SK-N-SH (cell line): ENCODE data around the gene MAG. TPM values are rescaled to one million over a fixed set of nuclear protein-coding genes. Genes with fewer than 3 reads are reported as not detected.

Source experiments
- CTCF ChIA-PET: fragments of 300-600, 350-600 bp; formaldehyde crosslinking; extraction: SDS; loops from one replicate; lab custom pipeline; 2021; lab: Yijun Ruan, JAX
- POLR2A ChIA-PET: fragments of 350-600 bp; sonication (Branson Sonifier 250); formaldehyde crosslinking; extraction: SDS; loops from one replicate; lab custom pipeline; 2020; ENCODE audit warnings: antibody characterized with exemption, inconsistent platforms; lab: Yijun Ruan, JAX
- DNase-seq: peaks from one replicate; pipeline ENCODE4 v3.0.0; 2012
- H2AFZ ChIP-seq: fragments of 200-600 bp; sonication (generic); 2 replicates; pipeline ENCODE4 v1.8.1; 2016; ENCODE audit warnings: antibody characterized with exemption, mild to moderate bottlenecking, low read depth
- H3F3A ChIP-seq: fragments of 200-600 bp; sonication (generic); replicated peaks from 2 replicates; pipeline ENCODE3; 2016; ENCODE audit warnings: antibody characterized with exemption, mild to moderate bottlenecking; ENCODE audit not compliant: insufficient read depth
- H3K27ac ChIP-seq, 2 experiments: fragments of 200-500 bp in 1 of 2; fragments of 200-600 bp in 1 of 2; sonication (Bioruptor generic) in 1 of 2; sonication (generic), shearing (Covaris generic) in 1 of 2; 2 replicates each; pipeline versions ENCODE4 v1.5.1 to v1.6.1; 2014 to 2016; ENCODE audit warnings: low read depth in 2 of 2, inconsistent platforms in 1 of 2, low read length in 1 of 2, mild to moderate bottlenecking in 1 of 2, mixed read lengths in 1 of 2
- H3K27me3 ChIP-seq: fragments of 200-600 bp; sonication (generic), shearing (Covaris generic); 2 replicates; pipeline ENCODE4 v1.6.1; 2016; ENCODE audit warnings: mixed run types; ENCODE audit not compliant: insufficient read depth
- H3K36me3 ChIP-seq, 2 experiments: fragments of 200-500 bp in 1 of 2; fragments of 200-600 bp in 1 of 2; sonication (Bioruptor generic) in 1 of 2; sonication (generic) in 1 of 2; replicated peaks in 1 of 2; 2 replicates each; pipeline versions ENCODE3 to v1.5.1; 2014 to 2016; ENCODE audit warnings: low read length in 1 of 2, mild to moderate bottlenecking in 1 of 2; ENCODE audit not compliant: insufficient read depth in 2 of 2, control insufficient read depth in 1 of 2
- H3K4me1 ChIP-seq, 2 experiments: fragments of 200-500 bp in 1 of 2; fragments of 200-600 bp in 1 of 2; sonication (Bioruptor generic) in 1 of 2; sonication (generic), shearing (Covaris generic) in 1 of 2; 2 replicates each; pipeline versions ENCODE4 v1.5.1 to v1.6.1; 2014 to 2016; ENCODE audit warnings: low read depth in 1 of 2, low read length in 1 of 2, mixed run types in 1 of 2; ENCODE audit not compliant: insufficient read depth in 2 of 2, control insufficient read depth in 1 of 2
- H3K4me2 ChIP-seq: fragments of 200-600 bp; sonication (generic), shearing (Covaris generic); 2 replicates; pipeline ENCODE4 v1.6.1; 2017; ENCODE audit warnings: mixed run types
- H3K4me3 ChIP-seq, 2 experiments: fragments of 200-500 bp in 1 of 2; fragments of 200-600 bp in 1 of 2; sonication (Bioruptor generic) in 1 of 2; sonication (generic), shearing (Covaris generic) in 1 of 2; 2 replicates each; pipeline versions ENCODE4 v1.5.1 to v1.8.1; 2014 to 2016; ENCODE audit warnings: low read depth in 2 of 2, inconsistent platforms in 1 of 2, low read length in 1 of 2, mild to moderate bottlenecking in 1 of 2, mixed read lengths in 1 of 2, moderate library complexity in 1 of 2
- H3K79me2 ChIP-seq: fragments of 200-600 bp; sonication (generic); 2 replicates; pipeline ENCODE4 v1.8.1; 2017; ENCODE audit warnings: mild to moderate bottlenecking; ENCODE audit not compliant: insufficient read depth
- H3K9ac ChIP-seq: fragments of 200-600 bp; sonication (generic); 2 replicates; pipeline ENCODE4 v1.6.1; 2017; ENCODE audit warnings: mixed run types
- H3K9me2 ChIP-seq: fragments of 200-600 bp; sonication (generic); 2 replicates; pipeline ENCODE4 v1.6.1; 2017; ENCODE audit warnings: mixed run types
- H3K9me3 ChIP-seq: fragments of 200-600 bp; sonication (generic); 2 replicates; pipeline ENCODE4 v1.6.1; 2017; ENCODE audit warnings: mixed run types, mild to moderate bottlenecking, moderate library complexity
- H4K20me1 ChIP-seq: fragments of 200-600 bp; sonication (generic); 2 replicates; pipeline ENCODE4 v1.6.1; 2017; ENCODE audit warnings: mild to moderate bottlenecking, mixed run types; ENCODE audit not compliant: insufficient read depth
- ELF1 ChIP-seq: IDR thresholded peaks from 2 replicates; pipeline ENCODE4 v1.4.0; 2012
- EP300 ChIP-seq, 2 experiments: IDR thresholded peaks; 2 replicates each; pipeline versions ENCODE4 v1.4.0 to v1.6.1; 2012; ENCODE audit warnings: borderline replicate concordance in 1 of 2, low read depth in 1 of 2, low read length in 1 of 2
- EZH2phosphoT487 ChIP-seq: fragments of 200-600 bp; sonication (generic); IDR thresholded peaks from 2 replicates; pipeline ENCODE4 v1.6.1; 2017; ENCODE audit warnings: low read depth, mixed run types, mild to moderate bottlenecking, antibody characterized with exemption, moderate library complexity, borderline replicate concordance
- FOSL2 ChIP-seq: IDR thresholded peaks from 2 replicates; pipeline ENCODE4 v1.4.0; 2012; ENCODE audit warnings: low read depth, mild to moderate bottlenecking, moderate library complexity, borderline replicate concordance
- FOXM1 ChIP-seq: IDR thresholded peaks from 2 replicates; pipeline ENCODE4 v1.4.0; 2012; ENCODE audit warnings: low read depth, mild to moderate bottlenecking
- GABPA ChIP-seq: IDR thresholded peaks from 2 replicates; pipeline ENCODE4 v1.4.0; 2012; ENCODE audit warnings: low read depth, mild to moderate bottlenecking
- GATA2 ChIP-seq: sonication (generic); formaldehyde crosslinking; IDR thresholded peaks from 2 replicates; pipeline ENCODE4 v1.5.0; 2020; ENCODE audit warnings: mild to moderate bottlenecking, missing genetic modification reagents
- JUND ChIP-seq: IDR thresholded peaks from 2 replicates; pipeline ENCODE4 v1.4.0; 2012
- MEF2A ChIP-seq: IDR thresholded peaks from 2 replicates; pipeline ENCODE4 v1.4.0; 2012; ENCODE audit warnings: low read depth, borderline replicate concordance
- NFIC ChIP-seq: IDR thresholded peaks from 2 replicates; pipeline ENCODE4 v1.4.0; 2012; ENCODE audit warnings: borderline replicate concordance
- NRF1 ChIP-seq: IDR thresholded peaks from 2 replicates; pipeline ENCODE4 v1.6.1; 2012; ENCODE audit warnings: low read depth, mild to moderate bottlenecking, low read length
- PBX3 ChIP-seq: IDR thresholded peaks from 2 replicates; pipeline ENCODE4; 2012
- POLR2AphosphoS5 ChIP-seq: IDR thresholded peaks from 2 replicates; pipeline ENCODE4 v1.6.1; 2012; ENCODE audit warnings: low read depth, low read length
- RAD21 ChIP-seq: IDR thresholded peaks from 2 replicates; pipeline ENCODE4 v1.6.1; 2012; ENCODE audit warnings: mild to moderate bottlenecking, low read length
- RFX5 ChIP-seq: IDR thresholded peaks from 2 replicates; pipeline ENCODE4 v1.6.1; 2012; ENCODE audit warnings: mild to moderate bottlenecking, improper control_type of control experiment, low read length
- SIN3A ChIP-seq: IDR thresholded peaks from 2 replicates; pipeline ENCODE4 v1.6.1; 2012; ENCODE audit warnings: low read depth, mild to moderate bottlenecking, low read length, moderate library complexity, borderline replicate concordance
- SMC3 ChIP-seq: IDR thresholded peaks from 2 replicates; pipeline ENCODE4 v1.6.1; 2012; ENCODE audit warnings: low read depth, low read length, improper control_type of control experiment
- TCF12 ChIP-seq: IDR thresholded peaks from 2 replicates; pipeline ENCODE4 v1.4.0; 2012
- WGBS: methylation state at CpG from one replicate; pipeline ENCODE4 v1.1.6; 2017; ENCODE audit warnings: low lambda C conversion rate; 5-methylcytosine and 5-hydroxymethylcytosine counted together
- polyA plus RNA-seq, 3 experiments: library from polyadenylated mRNA; depleted of rRNA; stranded (reverse); fragments of >200 nt; gene quantifications; 2 replicates each; pipeline ENCODE4 v1.2.3, GENCODE V29; 2012
- TF ChIP-seq, protein P1 (sequence below): IDR thresholded peaks from 2 replicates; pipeline ENCODE4 v1.4.0; 2012; ENCODE audit warnings: low read depth
- TF ChIP-seq, protein P2 (sequence below): fragments of 150-350 bp; IDR thresholded peaks from 2 replicates; pipeline ENCODE4 v1.6.1; 2017; ENCODE audit warnings: antibody characterized with exemption, low read length, low read depth, borderline replicate concordance
- TF ChIP-seq, protein P3 (sequence below): IDR thresholded peaks from 2 replicates; pipeline ENCODE4 v1.4.0; 2012; ENCODE audit warnings: low read depth, borderline replicate concordance

The MAG gene
- polyA plus RNA-seq, 1 of the 3 experiments (the other 2 are of a cell fraction) = not detected

- DNase-seq = no peak
- H3K9ac ChIP-seq = no peak overlapping the region
- H3K9me2 ChIP-seq = no peaks in the 10 kb centered on the region
- H3K79me2 ChIP-seq = no peaks in the 10 kb centered on the region
- H3K4me2 ChIP-seq = no peak overlapping the region
- 36% methylated on average over 26 of the region's 34 CpGs for WGBS
- TF ChIP-seq SMC3 = no peak
- TF ChIP-seq EZH2phosphoT487 = no peak
- no peak for TF ChIP-seq NRF1
- no peak for TF ChIP-seq ELF1
- TF ChIP-seq EP300 (IDR thresholded peaks at IDR 0.05; ENCODE audit: borderline replicate concordance in 1 of 2, low read depth in 1 of 2, low read length in 1 of 2) = no peak
- no peak for TF ChIP-seq TCF12
- TF ChIP-seq POLR2AphosphoS5 = no peak
- TF ChIP-seq MEF2A = no peak
- TF ChIP-seq FOXM1 = no peak
- no peak for TF ChIP-seq GABPA
- TF ChIP-seq, protein P1, sequence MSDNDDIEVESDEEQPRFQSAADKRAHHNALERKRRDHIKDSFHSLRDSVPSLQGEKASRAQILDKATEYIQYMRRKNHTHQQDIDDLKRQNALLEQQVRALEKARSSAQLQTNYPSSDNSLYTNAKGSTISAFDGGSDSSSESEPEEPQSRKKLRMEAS = no peak
- TF ChIP-seq NFIC = no peak
- no peak for TF ChIP-seq RFX5
- no peak for TF ChIP-seq SIN3A
- TF ChIP-seq RAD21 = no peak
- POLR2A ChIA-PET = no interaction called here
- no peaks in the 10 kb centered on the region for H4K20me1 ChIP-seq
- no peak overlapping the region for H3K27ac ChIP-seq
- no peak overlapping the region for H2AFZ ChIP-seq
- H3K4me3 ChIP-seq = no peak overlapping the region
- no peaks in the 10 kb centered on the region for H3K4me1 ChIP-seq
- CTCF ChIA-PET = no interaction called here
- peaks cover 51% of the 10 kb centered on the region for H3K27me3 ChIP-seq
- no peaks in the 10 kb centered on the region for H3F3A ChIP-seq
- H3K36me3 ChIP-seq = no peaks in the 10 kb centered on the region
- no peaks in the 10 kb centered on the region for H3K9me3 ChIP-seq
These were observed 41.9 kb upstream of the MAG start for GRCh38 chr19:35249848-35250711.

GRCh38 chr19:35251456-35251855 lies 40.5 kb upstream of the MAG start:
- Histone ChIP-seq H3K27ac (no peak overlapping the region), H3K36me3 (no peaks in the 10 kb centered on the region), H3K9me2 (no peaks in the 10 kb centered on the region), H3K9me3 (no peaks in the 10 kb centered on the region), H3K4me2 (no peak overlapping the region), H3F3A (no peaks in the 10 kb centered on the region), H3K4me3 (no peak overlapping the region), H2AFZ (no peak overlapping the region), H4K20me1 (no peaks in the 10 kb centered on the region), H3K4me1 (no peaks in the 10 kb centered on the region), H3K27me3 (peaks cover 49% of the 10 kb centered on the region), H3K9ac (no peak overlapping the region), H3K79me2 (no peaks in the 10 kb centered on the region)
- TF ChIP-seq GATA2 (CRISPR knock-in tag) = no peak
- TF ChIP-seq, protein P2, sequence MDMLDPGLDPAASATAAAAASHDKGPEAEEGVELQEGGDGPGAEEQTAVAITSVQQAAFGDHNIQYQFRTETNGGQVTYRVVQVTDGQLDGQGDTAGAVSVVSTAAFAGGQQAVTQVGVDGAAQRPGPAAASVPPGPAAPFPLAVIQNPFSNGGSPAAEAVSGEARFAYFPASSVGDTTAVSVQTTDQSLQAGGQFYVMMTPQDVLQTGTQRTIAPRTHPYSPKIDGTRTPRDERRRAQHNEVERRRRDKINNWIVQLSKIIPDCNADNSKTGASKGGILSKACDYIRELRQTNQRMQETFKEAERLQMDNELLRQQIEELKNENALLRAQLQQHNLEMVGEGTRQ = no peak
- TF ChIP-seq, protein P3, sequence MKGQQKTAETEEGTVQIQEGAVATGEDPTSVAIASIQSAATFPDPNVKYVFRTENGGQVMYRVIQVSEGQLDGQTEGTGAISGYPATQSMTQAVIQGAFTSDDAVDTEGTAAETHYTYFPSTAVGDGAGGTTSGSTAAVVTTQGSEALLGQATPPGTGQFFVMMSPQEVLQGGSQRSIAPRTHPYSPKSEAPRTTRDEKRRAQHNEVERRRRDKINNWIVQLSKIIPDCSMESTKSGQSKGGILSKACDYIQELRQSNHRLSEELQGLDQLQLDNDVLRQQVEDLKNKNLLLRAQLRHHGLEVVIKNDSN = no peak
- TF ChIP-seq MEF2A = no peak
- TF ChIP-seq EZH2phosphoT487 = no peak
- TF ChIP-seq JUND = no peak
- no peak for TF ChIP-seq PBX3
- no peak for TF ChIP-seq FOSL2
- no peak for TF ChIP-seq NFIC
- ChIA-PET POLR2A (no interaction called here), CTCF (interaction anchor here (0.7 to 0.9 kb wide), 2 partner anchors 10 to 207 kb away, joined by 3 read pairs; no protein-coding TSS in a partner anchor)
- no peak for DNase-seq
- WGBS = 17% methylated on average over 2 of the region's 2 CpGs
